ENCODE data around the gene CYCS. TPM values are rescaled to one million over a fixed set of nuclear protein-coding genes. Genes with fewer than 3 reads are reported as not detected.

Gene CYCS
- total and polyA plus RNA-seq, 11 donors: 125 to 774 (median 524) TPM

GRCh38 chr7:25143763-25144162, 18.7 kb upstream of the CYCS start:
- ATAC-seq: no peak
- peaks cover 0 to 10% (median 0%) of the 10 kb centered on the region in 9 donors for H3K36me3 ChIP-seq
- H3K4me1 ChIP-seq: no peaks in the 10 kb centered on the region
- no peak for DNase-seq
- WGBS, 4 donors: 88 to 95% (median 89%) methylated on average over 2 of the region's 2 CpGs
- TF ChIP-seq POLR2A (IDR thresholded peaks at IDR 0.05) (no peak), CTCF (IDR thresholded peaks at IDR 0.05) (no peak)
- H3K27me3 ChIP-seq: no peaks in the 10 kb centered on the region
- no peak overlapping the region for H3K4me3 ChIP-seq
- intact Hi-C loops (cut with DNase I): no loop called here
- H3K9me3 ChIP-seq: no peaks in the 10 kb centered on the region
- no peak overlapping the region for H3K27ac ChIP-seq

- no peak for TF ChIP-seq POLR2A (IDR thresholded peaks at IDR 0.05)
- H3K27ac ChIP-seq: no peak overlapping the region
- no peak for ATAC-seq
- no peaks in the 10 kb centered on the region for H3K27me3 ChIP-seq
- peaks cover 0 to 5% (median 0%) of the 10 kb centered on the region in 12 donors for H3K4me1 ChIP-seq
- H3K4me3 ChIP-seq: no peak overlapping the region
- 92 to 95% (median 92%) methylated on average over 1 of the region's 1 CpG for WGBS, 4 donors
- H3K9me3 ChIP-seq: no peaks in the 10 kb centered on the region
- intact Hi-C loops (cut with DNase I): no loop called here
- H3K36me3 ChIP-seq: peaks cover 0 to 12% (median 0%) of the 10 kb centered on the region in 9 donors
- DNase-seq: no peak
Observed at GRCh38 chr7:25139536-25139935, 14.5 kb upstream of the CYCS start.

GRCh38 chr7:25134358-25135010, 9.4 kb upstream of the CYCS start:
- peaks cover 0 to 6% (median 0%) of the 10 kb centered on the region in 12 donors for H3K4me1 ChIP-seq
- WGBS, 4 donors: 60 to 78% (median 67%) methylated on average over 1 of the region's 1 CpG
- H3K36me3 ChIP-seq: peaks cover 0 to 8% (median 0%) of the 10 kb centered on the region in 9 donors
- no peak for TF ChIP-seq CTCF (IDR thresholded peaks at IDR 0.05)
- no peak for TF ChIP-seq POLR2A (IDR thresholded peaks at IDR 0.05)
- H3K27me3 ChIP-seq: no peaks in the 10 kb centered on the region
- no peak for ATAC-seq
- no peak overlapping the region for H3K4me3 ChIP-seq
- DNase-seq: no peak
- intact Hi-C loops (cut with DNase I): no loop called here
- H3K9me3 ChIP-seq: no peaks in the 10 kb centered on the region
- no peak overlapping the region for H3K27ac ChIP-seq

DNA sequence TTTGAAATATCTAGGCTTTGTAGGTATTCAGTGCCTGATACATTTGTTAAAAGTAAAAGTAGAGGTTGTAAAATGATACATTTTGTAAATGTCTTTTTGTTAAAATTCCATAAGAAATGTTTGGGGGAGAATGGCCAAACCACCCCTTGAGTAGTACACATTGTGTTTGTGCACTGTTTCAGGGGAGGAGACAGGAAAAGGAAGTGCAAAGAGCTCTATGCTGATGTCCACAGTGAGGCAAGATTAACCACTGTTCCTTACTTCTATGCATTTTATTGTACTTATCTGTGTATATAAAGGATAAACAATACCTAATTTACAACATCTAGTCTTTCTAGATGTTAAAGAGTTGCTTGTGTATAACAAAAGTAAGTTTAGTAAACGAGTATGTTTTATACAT, 7.4 kb upstream of the CYCS start:
- Histone ChIP-seq H3K4me1 (peaks cover 0 to 6% (median 0%) of the 10 kb centered on the region in 12 donors), H3K9me3 (no peaks in the 10 kb centered on the region), H3K36me3 (peaks cover 0 to 8% (median 0%) of the 10 kb centered on the region in 9 donors), H3K4me3 (no peak overlapping the region), H3K27ac (no peak overlapping the region), H3K27me3 (no peaks in the 10 kb centered on the region)
- 75 to 89% (median 80%) methylated on average over 1 of the region's 1 CpG for whole genome bisulfite sequencing, 4 donors
- DNase-seq: no peak
- intact Hi-C loops (cut with DNase I): no loop called here
- no peak for ATAC-seq
- no peak for TF ChIP-seq CTCF (IDR thresholded peaks at IDR 0.05)
- TF ChIP-seq POLR2A (IDR thresholded peaks at IDR 0.05): no peak
